Neuronal stem cell (in vitro differentiated cells): ENCODE measurements around the gene TBX5.

Source experiments
- DNase-seq: peaks from one replicate; pipeline ENCODE4 v3.0.0-alpha.2; 2013; ENCODE audit warnings: low spot score
- H2AFZ ChIP-seq: one replicate; pipeline ENCODE4 v1.6.1; 2013; ENCODE audit warnings: mild to moderate bottlenecking, low read length, inconsistent platforms
- H2AK5ac ChIP-seq: 2 replicates; pipeline ENCODE4 v1.6.1; 2013; ENCODE audit warnings: low read depth, mild to moderate bottlenecking, inconsistent platforms, low read length, moderate library complexity, mixed read lengths
- H2BK120ac ChIP-seq: 2 replicates; pipeline ENCODE4 v1.6.1; 2013; ENCODE audit warnings: low read depth, mild to moderate bottlenecking, inconsistent platforms, low read length, moderate library complexity, mixed read lengths
- H2BK12ac ChIP-seq: one replicate; pipeline ENCODE4 v1.6.1; 2013; ENCODE audit warnings: low read length, inconsistent platforms
- H2BK15ac ChIP-seq: 2 replicates; pipeline ENCODE4 v1.6.1; 2013; ENCODE audit warnings: mild to moderate bottlenecking, low read length, inconsistent platforms, mixed read lengths
- H2BK5ac ChIP-seq: one replicate; pipeline ENCODE4 v1.6.1; 2013; ENCODE audit warnings: inconsistent platforms, mild to moderate bottlenecking, low read length, moderate library complexity
- H3K14ac ChIP-seq: one replicate; pipeline ENCODE4 v1.6.1; 2013; ENCODE audit warnings: low read length, inconsistent platforms
- H3K18ac ChIP-seq: 2 replicates; pipeline ENCODE4 v1.6.1; 2013; ENCODE audit warnings: low read length, inconsistent platforms
- H3K23ac ChIP-seq: 2 replicates; pipeline ENCODE4 v1.6.1; 2013; ENCODE audit warnings: low read depth, mild to moderate bottlenecking, mixed read lengths, low read length, inconsistent platforms; ENCODE audit not compliant: poor library complexity
- H3K27ac ChIP-seq: replicated peaks from 3 replicates; pipeline ENCODE4 v1.5.1; 2013; ENCODE audit warnings: low read length, inconsistent platforms
- H3K27me3 ChIP-seq, 3 experiments: 2 replicates each; pipeline ENCODE4 v1.6.1; 2013; ENCODE audit warnings: low read length in 3 of 3, mild to moderate bottlenecking in 2 of 3, inconsistent platforms in 1 of 3, low read depth in 1 of 3, mixed read lengths in 1 of 3, moderate library complexity in 1 of 3; ENCODE audit not compliant: control insufficient read depth in 3 of 3, insufficient read depth in 3 of 3
- H3K36me3 ChIP-seq, 2 donors: replicated peaks in 1 of 2; 2 replicates each; pipeline ENCODE4 v1.6.1; 2013; ENCODE audit warnings: low read length in 2 of 2; ENCODE audit not compliant: control insufficient read depth in 2 of 2, insufficient read depth in 2 of 2
- H3K4ac ChIP-seq: 2 replicates; pipeline ENCODE4 v1.6.1; 2013; ENCODE audit warnings: inconsistent platforms, mild to moderate bottlenecking, low read length, moderate library complexity
- H3K4me1 ChIP-seq, 2 donors: 1 replicate in 1 of 2; 2 replicates in 1 of 2; pipeline ENCODE4 v1.6.1; 2013; ENCODE audit warnings: low read length in 2 of 2, low read depth in 1 of 2; ENCODE audit not compliant: control insufficient read depth in 2 of 2, insufficient read depth in 1 of 2
- H3K4me2 ChIP-seq: one replicate; pipeline ENCODE4 v1.6.1; 2013; ENCODE audit warnings: mild to moderate bottlenecking, low read length, inconsistent platforms; ENCODE audit not compliant: insufficient read depth, poor library complexity, severe bottlenecking
- H3K4me3 ChIP-seq, 2 donors: 2 replicates each; pipeline ENCODE4 v1.5.1; 2013; ENCODE audit warnings: low read length in 2 of 2, mild to moderate bottlenecking in 2 of 2, inconsistent platforms in 1 of 2, moderate library complexity in 1 of 2
- H3K79me1 ChIP-seq: one replicate; pipeline ENCODE4 v1.6.1; 2013; ENCODE audit warnings: low read depth, mild to moderate bottlenecking, inconsistent platforms, low read length, moderate library complexity
- H3K9ac ChIP-seq: one replicate; pipeline ENCODE4 v1.6.1; 2013; ENCODE audit warnings: mild to moderate bottlenecking, low read depth, low read length, inconsistent platforms; ENCODE audit not compliant: poor library complexity
- H3K9me3 ChIP-seq, 2 donors: replicated peaks in 1 of 2; 2 replicates each; pipeline versions ENCODE3 to v1.6.1; 2013; ENCODE audit warnings: low read length in 2 of 2, mild to moderate bottlenecking in 2 of 2, inconsistent platforms in 1 of 2, low read depth in 1 of 2, mixed read lengths in 1 of 2, moderate library complexity in 1 of 2; ENCODE audit not compliant: control insufficient read depth in 2 of 2, insufficient read depth in 1 of 2
- H4K8ac ChIP-seq: one replicate; pipeline ENCODE4 v1.6.1; 2013; ENCODE audit warnings: low read depth, mild to moderate bottlenecking, inconsistent platforms, low read length, moderate library complexity
- H4K91ac ChIP-seq: one replicate; pipeline ENCODE4 v1.6.1; 2013; ENCODE audit warnings: low read length, low read depth, mild to moderate bottlenecking, inconsistent platforms; ENCODE audit not compliant: poor library complexity
- WGBS, 2 donors: extraction: QIAGEN DNeasy Blood & Tissue Kit; methylation state at CpG; one replicate each; pipeline ENCODE4 v1.1.7; 2013; ENCODE audit warnings: missing lambda C conversion rate in 2 of 2, mixed read lengths in 1 of 2; ENCODE audit not compliant: insufficient read length in 2 of 2, insufficient replicate concordance in 1 of 2; ENCODE audit errors: extremely low coverage in 2 of 2; 5-methylcytosine and 5-hydroxymethylcytosine counted together

The TBX5 gene

GRCh38 chr12:114438635-114439256 lies 32.8 kb upstream of the TBX5 start:
- H3K9me3 ChIP-seq = peaks cover 0 to 5% of the 10 kb centered on the region in 2 donors
- H3K4ac ChIP-seq = no peak overlapping the region
- no peak overlapping the region for H3K23ac ChIP-seq
- H3K27me3 ChIP-seq = peaks cover 45 to 89% (median 77%) of the 10 kb centered on the region in 3 experiments
- H3K4me3 ChIP-seq = no peak overlapping the region
- no peak overlapping the region for H2BK120ac ChIP-seq
- no peak overlapping the region for H2BK5ac ChIP-seq
- H3K4me1 ChIP-seq = no peaks in the 10 kb centered on the region
- H4K8ac ChIP-seq = no peak overlapping the region
- WGBS, 2 donors = no CpG with 5 or more reads among the region's 8 CpGs
- H3K4me2 ChIP-seq = no peak overlapping the region
- no peak overlapping the region for H3K27ac ChIP-seq
- H2BK12ac ChIP-seq = no peak overlapping the region
- H4K91ac ChIP-seq = no peak overlapping the region
- no peak overlapping the region for H3K14ac ChIP-seq
- H2AK5ac ChIP-seq = no peak overlapping the region
- DNase-seq = no peak
- no peak overlapping the region for H2BK15ac ChIP-seq
- no peaks in the 10 kb centered on the region for H3K36me3 ChIP-seq
- H3K79me1 ChIP-seq = no peaks in the 10 kb centered on the region
- no peak overlapping the region for H2AFZ ChIP-seq
- H3K18ac ChIP-seq = no peak overlapping the region
- no peak overlapping the region for H3K9ac ChIP-seq

- Histone ChIP-seq H3K9me3 (peaks cover 0 to 2% of the 10 kb centered on the region in 2 donors), H2AK5ac (no peak overlapping the region), H3K4ac (no peak overlapping the region), H3K9ac (no peak overlapping the region), H3K4me1 (no peaks in the 10 kb centered on the region), H4K8ac (no peak overlapping the region), H3K27me3 (peaks cover 14 to 48% (median 40%) of the 10 kb centered on the region in 3 experiments), H3K79me1 (no peaks in the 10 kb centered on the region), H3K18ac (no peak overlapping the region), H3K14ac (no peak overlapping the region), H4K91ac (no peak overlapping the region), H2BK5ac (no peak overlapping the region), H3K4me2 (no peak overlapping the region), H2AFZ (no peak overlapping the region), H2BK15ac (no peak overlapping the region), H2BK12ac (no peak overlapping the region), H2BK120ac (no peak overlapping the region), H3K36me3 (no peaks in the 10 kb centered on the region), H3K23ac (no peak overlapping the region), H3K27ac (no peak overlapping the region), H3K4me3 (no peak overlapping the region)
- DNase-seq = no peak
- WGBS, 2 donors = no CpG with 5 or more reads among the region's 3 CpGs
These were observed 28.4 kb upstream of the TBX5 start for GRCh38 chr12:114434341-114434740.

- H3K4ac ChIP-seq = no peak overlapping the region
- no peaks in the 10 kb centered on the region for H3K79me1 ChIP-seq
- H2BK15ac ChIP-seq = no peak overlapping the region
- H2BK5ac ChIP-seq = no peak overlapping the region
- H3K4me3 ChIP-seq = no peak overlapping the region
- H3K14ac ChIP-seq = no peak overlapping the region
- no peak overlapping the region for H3K27ac ChIP-seq
- no peak overlapping the region for H3K9ac ChIP-seq
- no CpG with 5 or more reads among the region's 1 CpG for WGBS, 2 donors
- no peak overlapping the region for H3K23ac ChIP-seq
- H3K4me2 ChIP-seq = no peak overlapping the region
- H3K36me3 ChIP-seq = no peaks in the 10 kb centered on the region
- no peak overlapping the region for H2BK120ac ChIP-seq
- H2AK5ac ChIP-seq = no peak overlapping the region
- H2BK12ac ChIP-seq = no peak overlapping the region
- H3K27me3 ChIP-seq = peaks cover 0 to 24% (median 19%) of the 10 kb centered on the region in 3 experiments
- no peak overlapping the region for H2AFZ ChIP-seq
- no peak overlapping the region for H3K18ac ChIP-seq
- no peaks in the 10 kb centered on the region for H3K9me3 ChIP-seq
- no peak overlapping the region for H4K8ac ChIP-seq
- H4K91ac ChIP-seq = no peak overlapping the region
- H3K4me1 ChIP-seq = no peaks in the 10 kb centered on the region
- DNase-seq = no peak
These were observed 26.0 kb upstream of the TBX5 start for GRCh38 chr12:114431902-114432301.

DNA sequence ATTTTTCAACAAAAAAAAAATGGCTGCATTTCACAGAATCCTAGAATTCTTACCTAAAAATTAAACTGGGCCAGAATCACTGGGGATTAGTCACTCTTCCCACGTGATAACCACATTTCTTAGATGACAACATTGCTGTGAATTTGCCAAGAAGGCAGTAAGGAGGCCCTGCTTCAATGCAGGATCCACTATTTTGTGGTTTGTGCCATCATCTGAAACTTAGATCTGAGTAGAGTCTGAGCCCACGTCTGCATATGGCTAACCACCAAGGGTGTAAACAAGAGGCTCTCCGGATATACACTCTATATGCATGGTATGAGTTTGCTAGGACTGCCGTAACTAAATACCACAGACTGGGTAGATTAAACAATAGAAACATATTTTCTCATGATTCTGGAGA lies 24.4 kb upstream of the TBX5 start:
- H3K9me3 ChIP-seq = no peaks in the 10 kb centered on the region
- no peak overlapping the region for H2BK5ac ChIP-seq
- no peaks in the 10 kb centered on the region for H3K4me1 ChIP-seq
- no peaks in the 10 kb centered on the region for H3K79me1 ChIP-seq
- no peak for DNase-seq
- H3K4me3 ChIP-seq = no peak overlapping the region
- H3K14ac ChIP-seq = no peak overlapping the region
- H2AK5ac ChIP-seq = no peak overlapping the region
- no peaks in the 10 kb centered on the region for H3K36me3 ChIP-seq
- H3K18ac ChIP-seq = no peak overlapping the region
- no peak overlapping the region for H2BK15ac ChIP-seq
- no peak overlapping the region for H4K8ac ChIP-seq
- no peak overlapping the region for H4K91ac ChIP-seq
- no peak overlapping the region for H3K4me2 ChIP-seq
- H3K4ac ChIP-seq = no peak overlapping the region
- no peak overlapping the region for H3K9ac ChIP-seq
- no peak overlapping the region for H2BK12ac ChIP-seq
- H3K27me3 ChIP-seq = peaks cover 0 to 16% (median 11%) of the 10 kb centered on the region in 3 experiments
- H3K27ac ChIP-seq = no peak overlapping the region
- H2BK120ac ChIP-seq = no peak overlapping the region
- WGBS, 2 donors = no CpG with 5 or more reads among the region's 4 CpGs
- H3K23ac ChIP-seq = no peak overlapping the region
- no peak overlapping the region for H2AFZ ChIP-seq
